Measurements from ENCODE around the gene MRC2.

DNA sequence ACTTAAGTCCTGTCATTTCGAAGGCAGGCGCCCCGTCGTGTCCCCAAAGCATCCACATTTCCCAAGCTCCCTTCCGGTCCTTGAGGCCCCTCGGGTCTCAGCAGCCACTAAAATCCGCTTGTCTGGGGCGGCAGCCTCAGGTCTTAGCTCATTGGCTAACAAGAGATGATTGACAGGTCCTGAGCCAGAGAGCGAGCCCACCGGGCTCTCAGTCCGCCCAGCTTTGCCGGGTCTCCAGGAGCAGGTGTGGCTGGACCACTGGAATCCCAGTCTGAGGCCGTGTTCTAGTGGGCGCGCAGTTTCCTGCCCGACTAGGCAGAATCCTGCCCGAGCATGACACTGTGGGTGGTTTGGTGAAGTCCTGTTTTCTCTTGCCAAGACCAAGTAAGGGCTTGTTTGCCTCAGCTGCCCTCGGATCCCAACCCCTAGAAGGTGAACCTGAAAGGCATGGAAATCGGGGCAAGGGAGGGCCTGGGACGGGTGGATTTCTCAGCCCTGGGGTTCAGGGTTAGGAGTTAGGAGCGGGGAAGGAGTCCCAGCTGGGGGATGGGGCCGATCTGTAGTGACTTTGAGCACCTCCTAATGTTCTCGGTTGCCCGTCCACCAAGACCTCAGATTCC, 42.8 kb downstream of the MRC2 start:
- TF ChIP-seq, protein P1, sequence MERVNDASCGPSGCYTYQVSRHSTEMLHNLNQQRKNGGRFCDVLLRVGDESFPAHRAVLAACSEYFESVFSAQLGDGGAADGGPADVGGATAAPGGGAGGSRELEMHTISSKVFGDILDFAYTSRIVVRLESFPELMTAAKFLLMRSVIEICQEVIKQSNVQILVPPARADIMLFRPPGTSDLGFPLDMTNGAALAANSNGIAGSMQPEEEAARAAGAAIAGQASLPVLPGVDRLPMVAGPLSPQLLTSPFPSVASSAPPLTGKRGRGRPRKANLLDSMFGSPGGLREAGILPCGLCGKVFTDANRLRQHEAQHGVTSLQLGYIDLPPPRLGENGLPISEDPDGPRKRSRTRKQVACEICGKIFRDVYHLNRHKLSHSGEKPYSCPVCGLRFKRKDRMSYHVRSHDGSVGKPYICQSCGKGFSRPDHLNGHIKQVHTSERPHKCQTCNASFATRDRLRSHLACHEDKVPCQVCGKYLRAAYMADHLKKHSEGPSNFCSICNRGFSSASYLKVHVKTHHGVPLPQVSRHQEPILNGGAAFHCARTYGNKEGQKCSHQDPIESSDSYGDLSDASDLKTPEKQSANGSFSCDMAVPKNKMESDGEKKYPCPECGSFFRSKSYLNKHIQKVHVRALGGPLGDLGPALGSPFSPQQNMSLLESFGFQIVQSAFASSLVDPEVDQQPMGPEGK (CRISPR knock-in tag; IDR thresholded peaks at IDR 0.05; ENCODE audit: borderline replicate concordance) = no peak
- TF ChIP-seq ZC3H10 (CRISPR knock-in tag; IDR thresholded peaks at IDR 0.05) (no peak), PPARA (CRISPR knock-in tag; IDR thresholded peaks at IDR 0.05; ENCODE audit: borderline replicate concordance) (no peak), SNAI2 (CRISPR knock-in tag; IDR thresholded peaks at IDR 0.05) (no peak), BACH2 (CRISPR knock-in tag; IDR thresholded peaks at IDR 0.05; ENCODE audit: borderline replicate concordance) (no peak)

Data from SK-N-SH treated with all-trans-retinoic acid at 6 μM for 48 hours (cell line).